Uterus (tissue), 2 donors: ENCODE results near the gene TCF3.

Experiments used
- POLR2A ChIP-seq, 2 donors: fragments of 450-650 bp; IDR thresholded peaks; one replicate each; pipeline ENCODE4 v1.6.1; 2016; ENCODE audit warnings: antibody characterized with exemption in 2 of 2, mild to moderate bottlenecking in 1 of 2, moderate library complexity in 1 of 2
- TF ChIP-seq, protein P1 (sequence below), 4 experiments: fragments of 200-600 bp in 2 of 4; fragments of 450-650 bp in 2 of 4; sonication (generic) in 2 of 4; IDR thresholded peaks; one replicate each; pipeline ENCODE4 v1.5.1; 2016 to 2019; ENCODE audit warnings: antibody characterized with exemption in 4 of 4, mild to moderate bottlenecking in 2 of 4, moderate library complexity in 1 of 4

- TF ChIP-seq, protein P1, sequence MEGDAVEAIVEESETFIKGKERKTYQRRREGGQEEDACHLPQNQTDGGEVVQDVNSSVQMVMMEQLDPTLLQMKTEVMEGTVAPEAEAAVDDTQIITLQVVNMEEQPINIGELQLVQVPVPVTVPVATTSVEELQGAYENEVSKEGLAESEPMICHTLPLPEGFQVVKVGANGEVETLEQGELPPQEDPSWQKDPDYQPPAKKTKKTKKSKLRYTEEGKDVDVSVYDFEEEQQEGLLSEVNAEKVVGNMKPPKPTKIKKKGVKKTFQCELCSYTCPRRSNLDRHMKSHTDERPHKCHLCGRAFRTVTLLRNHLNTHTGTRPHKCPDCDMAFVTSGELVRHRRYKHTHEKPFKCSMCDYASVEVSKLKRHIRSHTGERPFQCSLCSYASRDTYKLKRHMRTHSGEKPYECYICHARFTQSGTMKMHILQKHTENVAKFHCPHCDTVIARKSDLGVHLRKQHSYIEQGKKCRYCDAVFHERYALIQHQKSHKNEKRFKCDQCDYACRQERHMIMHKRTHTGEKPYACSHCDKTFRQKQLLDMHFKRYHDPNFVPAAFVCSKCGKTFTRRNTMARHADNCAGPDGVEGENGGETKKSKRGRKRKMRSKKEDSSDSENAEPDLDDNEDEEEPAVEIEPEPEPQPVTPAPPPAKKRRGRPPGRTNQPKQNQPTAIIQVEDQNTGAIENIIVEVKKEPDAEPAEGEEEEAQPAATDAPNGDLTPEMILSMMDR (IDR thresholded peaks at IDR 0.05), result no peak
- no peak for TF ChIP-seq POLR2A (IDR thresholded peaks at IDR 0.05)
Observed at GRCh38 chr19:1613808-1614570, 38.4 kb downstream of the TCF3 start.
